Measurements from ENCODE around the gene MT1A.
A peak's percentile ranks its signal among the peaks of the same experiment; 100 is the strongest.

Gene MT1A

DNA sequence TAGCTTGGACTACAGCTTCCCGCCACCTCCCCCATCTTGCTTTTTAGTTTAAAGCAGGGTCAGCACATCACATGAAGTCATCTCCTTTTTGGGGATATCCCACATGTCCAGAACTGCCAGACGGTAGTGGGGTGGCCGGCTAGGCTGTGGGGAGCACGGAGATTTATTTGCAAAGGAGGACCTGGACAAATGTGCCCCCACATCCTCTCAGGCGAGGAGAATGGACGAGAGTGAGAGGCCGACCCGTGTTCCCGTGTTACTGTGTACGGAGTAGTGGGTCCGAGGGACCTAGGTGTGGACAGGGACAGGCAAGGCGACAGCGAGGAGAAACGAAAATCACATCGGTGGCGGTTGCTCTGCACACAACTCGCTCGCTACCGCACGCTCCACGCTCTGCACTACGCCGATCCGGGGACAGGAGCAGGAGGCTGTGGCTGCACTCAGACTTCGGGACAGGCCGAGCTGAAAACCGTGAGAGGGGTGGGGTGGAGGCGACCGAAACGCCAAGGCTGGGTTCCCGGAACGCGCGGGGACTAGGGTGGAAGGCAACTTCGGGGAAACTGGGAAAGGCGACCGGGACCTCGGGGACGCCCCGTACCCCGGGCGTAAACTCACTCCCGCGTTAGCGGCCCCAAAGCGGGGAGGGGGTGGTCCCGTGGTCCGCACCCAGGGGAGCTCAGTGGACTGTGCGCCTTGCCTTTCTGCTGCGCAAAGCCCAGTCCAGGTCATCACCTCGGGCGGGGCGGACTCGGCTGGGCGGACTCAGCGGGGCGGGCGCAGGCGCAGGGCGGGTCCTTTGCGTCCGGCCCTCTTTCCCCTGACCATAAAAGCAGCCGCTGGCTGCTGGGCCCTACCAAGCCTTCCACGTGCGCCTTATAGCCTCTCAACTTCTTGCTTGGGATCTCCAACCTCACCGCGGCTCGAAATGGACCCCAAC lies at the start of gene MT1A:
TSS of gene MT1A (plus strand) at position 853 of the 937 bp plus-strand sequence. CDS start at position 926, 73 bp downstream.
- peaks cover 98% of the 10 kb centered on the region for H3K27me3 ChIP-seq (ENCODE audit: insufficient read depth, low read length)
- H3K4me1 ChIP-seq (ENCODE audit: insufficient read depth, low read length), result peaks cover 2% of the 10 kb centered on the region
- H3K9me3 ChIP-seq (ENCODE audit: low read length), result no peaks in the 10 kb centered on the region
- no peak within 1 kb of the TSS for H2AFZ ChIP-seq (ENCODE audit: low read depth, low read length)
- H3K36me3 ChIP-seq (ENCODE audit: insufficient read depth, low read length), result no peaks in the 10 kb centered on the region
- H3K4me3 ChIP-seq (ENCODE audit: low read length), result peak within 1 kb of the TSS; percentile 21

DNA sequence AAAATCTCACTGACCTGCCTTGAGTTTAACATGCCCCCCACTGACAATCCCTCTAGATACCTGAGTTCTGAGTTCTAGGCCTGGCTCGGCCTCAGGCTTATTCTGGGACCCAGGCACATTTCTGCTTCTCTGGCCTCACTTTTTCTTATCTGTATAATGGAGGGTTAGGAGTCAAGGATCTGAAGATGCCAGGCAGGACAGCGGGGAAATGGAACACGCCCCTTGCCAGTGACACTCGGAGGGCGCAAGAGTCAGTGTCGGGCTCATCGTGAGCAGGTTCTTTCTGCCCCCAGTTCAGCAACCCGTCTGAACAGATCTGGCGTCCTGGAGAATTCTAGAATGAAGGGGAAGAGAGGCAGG lies 49.7 kb upstream of the MT1A start:
- peaks cover 47% of the 10 kb centered on the region for H3K27me3 ChIP-seq (ENCODE audit: insufficient read depth, low read length)
- H3K4me1 ChIP-seq (ENCODE audit: insufficient read depth, low read length), result peaks cover 9% of the 10 kb centered on the region
- H3K36me3 ChIP-seq (ENCODE audit: insufficient read depth, low read length), result no peaks in the 10 kb centered on the region
- peak overlapping the region; percentile 44 for H2AFZ ChIP-seq (ENCODE audit: low read depth, low read length)
- peak overlapping the region; percentile 36 for H3K4me3 ChIP-seq (ENCODE audit: low read length)
- no peaks in the 10 kb centered on the region for H3K9me3 ChIP-seq (ENCODE audit: low read length)

DNA sequence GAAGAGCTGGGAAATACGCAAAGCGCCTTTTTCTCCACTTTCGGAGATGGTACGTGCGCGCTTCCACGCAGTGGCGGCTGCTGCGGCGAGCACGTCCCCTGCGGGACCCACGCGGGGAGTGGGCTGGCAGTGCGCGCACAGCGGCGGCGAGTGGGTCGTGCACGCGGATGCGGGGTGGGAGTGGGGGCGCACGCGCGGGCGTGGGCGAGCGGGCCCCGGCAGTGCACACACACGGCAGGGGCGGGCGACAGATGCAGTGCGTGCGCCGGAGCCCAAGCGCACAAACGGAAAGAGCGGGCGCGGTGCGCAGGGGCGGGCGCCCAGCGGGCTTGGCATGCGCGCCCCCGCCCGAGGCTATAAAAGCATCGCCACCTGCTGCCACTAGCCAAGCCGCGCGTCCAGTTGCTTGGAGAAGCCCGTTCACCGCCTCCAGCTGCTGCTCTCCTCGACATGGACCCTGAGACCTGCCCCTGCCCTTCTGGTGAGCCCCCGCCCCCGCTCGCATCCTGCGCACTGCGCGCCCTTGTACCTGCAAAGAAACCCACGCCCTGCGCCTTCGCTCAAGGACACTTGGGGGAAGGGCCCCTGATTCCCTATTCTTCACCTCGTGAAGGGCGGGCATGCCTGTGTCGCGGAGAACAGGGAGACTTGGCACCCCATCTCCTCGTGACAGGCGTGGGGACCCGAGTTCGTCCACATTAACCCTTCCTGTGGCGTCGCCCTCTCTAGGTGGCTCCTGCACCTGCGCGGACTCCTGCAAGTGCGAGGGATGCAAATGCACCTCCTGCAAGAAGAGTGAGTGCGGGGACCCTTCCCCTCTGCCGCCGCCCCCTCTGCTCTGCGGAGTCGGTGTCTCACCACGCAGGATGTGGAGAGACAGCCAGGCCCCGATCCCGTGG lies 49.1 kb upstream of the MT1A start, which contains the start of gene MT3:
TSS of gene MT3 (plus strand) at position 388 of the 899 bp plus-strand sequence. CDS start at position 451, 63 bp downstream.
- Histone ChIP-seq H2AFZ (ENCODE audit: low read depth, low read length) (peak within 1 kb of the TSS; percentile 44), H3K36me3 (ENCODE audit: insufficient read depth, low read length) (no peaks in the 10 kb centered on the region), H3K4me1 (ENCODE audit: insufficient read depth, low read length) (peaks cover 9% of the 10 kb centered on the region), H3K27me3 (ENCODE audit: insufficient read depth, low read length) (peaks cover 47% of the 10 kb centered on the region), H3K9me3 (ENCODE audit: low read length) (no peaks in the 10 kb centered on the region), H3K4me3 (ENCODE audit: low read length) (peak within 1 kb of the TSS; percentile 36)

DNA sequence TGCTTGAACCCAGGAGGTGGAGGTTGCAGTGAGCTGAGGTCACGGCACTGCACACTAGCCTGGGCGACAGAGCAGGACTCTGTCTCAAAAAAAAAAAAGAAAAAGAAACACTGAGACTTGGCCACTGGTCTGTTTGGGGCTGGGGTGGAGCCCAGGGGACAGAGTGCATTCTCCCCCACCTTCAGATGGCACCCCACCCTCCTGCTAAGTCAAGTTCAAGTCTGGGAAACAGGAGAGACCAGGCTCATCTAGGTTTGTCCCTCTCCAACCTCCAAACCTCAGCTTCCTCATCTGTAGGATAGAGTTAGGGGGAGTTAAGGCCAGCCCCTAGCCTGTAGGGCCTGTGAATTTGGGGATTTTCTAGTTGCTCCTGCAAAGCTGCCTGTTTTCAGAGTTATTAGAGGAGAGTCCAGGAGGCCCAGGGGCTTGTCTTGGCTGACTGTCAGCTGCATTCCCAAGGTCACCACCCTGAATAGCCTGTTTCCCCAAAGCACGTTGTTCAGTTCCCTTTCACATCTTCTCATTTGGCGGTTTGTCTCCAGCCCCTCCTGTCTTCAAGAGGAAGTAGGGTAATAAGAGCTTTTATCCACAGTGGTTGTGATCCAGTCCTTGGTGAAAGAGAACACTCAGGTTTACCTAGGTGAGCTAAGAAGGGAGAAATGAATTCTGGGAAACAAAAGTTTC lies 46.9 kb upstream of the MT1A start:
- Histone ChIP-seq H2AFZ (ENCODE audit: low read depth, low read length) (no peak overlapping the region), H3K36me3 (ENCODE audit: insufficient read depth, low read length) (no peaks in the 10 kb centered on the region), H3K4me1 (ENCODE audit: insufficient read depth, low read length) (peaks cover 9% of the 10 kb centered on the region), H3K9me3 (ENCODE audit: low read length) (no peaks in the 10 kb centered on the region), H3K27me3 (ENCODE audit: insufficient read depth, low read length) (peaks cover 47% of the 10 kb centered on the region), H3K4me3 (ENCODE audit: low read length) (no peak overlapping the region)

DNA sequence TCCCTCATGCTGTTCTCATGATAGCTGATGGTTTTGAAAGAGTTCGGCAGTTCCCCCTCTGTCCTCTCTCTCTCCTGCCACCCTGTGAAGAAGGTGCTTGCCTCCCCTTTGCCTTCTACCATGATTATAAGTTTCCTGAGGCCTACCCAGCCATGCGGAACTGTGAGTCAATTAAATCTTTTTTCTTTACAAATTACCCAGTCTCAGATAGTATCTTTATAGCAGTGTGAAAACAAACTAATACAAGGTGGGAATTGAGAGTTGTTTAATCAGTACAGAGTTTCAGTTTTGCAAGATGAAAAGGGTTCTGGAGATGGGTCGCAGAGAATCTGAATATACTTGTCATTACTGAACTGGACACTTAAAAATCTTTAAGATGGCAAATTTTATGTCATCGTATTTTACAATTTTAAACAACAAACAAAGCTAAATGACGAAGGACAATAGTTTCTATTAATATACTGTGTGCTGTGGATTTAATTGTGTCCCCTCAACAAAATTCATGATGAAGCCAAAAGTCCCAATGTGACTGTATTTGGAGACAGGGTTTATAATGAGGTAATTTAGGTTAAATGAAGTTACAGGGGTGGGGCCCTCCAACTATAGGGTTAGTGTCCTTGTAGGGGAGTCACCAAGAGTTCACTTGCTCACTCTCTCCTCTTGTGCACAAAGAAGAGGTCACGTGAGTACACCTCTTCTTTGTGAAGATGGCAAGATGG lies 44.7 kb upstream of the MT1A start:
- H3K4me3 ChIP-seq (ENCODE audit: low read length), result no peak overlapping the region
- H3K4me1 ChIP-seq (ENCODE audit: insufficient read depth, low read length), result peaks cover 9% of the 10 kb centered on the region
- H2AFZ ChIP-seq (ENCODE audit: low read depth, low read length), result no peak overlapping the region
- peaks cover 30% of the 10 kb centered on the region for H3K27me3 ChIP-seq (ENCODE audit: insufficient read depth, low read length)
- no peaks in the 10 kb centered on the region for H3K36me3 ChIP-seq (ENCODE audit: insufficient read depth, low read length)
- H3K9me3 ChIP-seq (ENCODE audit: low read length), result no peaks in the 10 kb centered on the region

DNA sequence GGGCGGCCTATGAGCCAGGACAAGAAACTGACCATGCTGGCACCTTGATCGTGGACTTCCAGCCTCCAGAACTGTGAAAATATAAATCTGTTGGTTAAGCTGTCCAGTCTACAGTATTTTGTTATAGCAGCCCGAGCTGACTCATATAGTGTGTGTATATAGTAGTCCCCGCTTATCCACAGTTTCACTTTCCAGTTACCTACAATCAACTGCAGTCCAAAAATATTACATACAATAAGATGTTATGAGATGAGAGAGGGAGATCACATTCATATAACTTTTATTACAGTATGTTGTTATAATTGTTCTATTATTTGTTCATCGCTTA lies 44.2 kb upstream of the MT1A start:
- Histone ChIP-seq H3K36me3 (ENCODE audit: insufficient read depth, low read length) (no peaks in the 10 kb centered on the region), H3K4me1 (ENCODE audit: insufficient read depth, low read length) (peaks cover 5% of the 10 kb centered on the region), H3K4me3 (ENCODE audit: low read length) (no peak overlapping the region), H2AFZ (ENCODE audit: low read depth, low read length) (no peak overlapping the region), H3K27me3 (ENCODE audit: insufficient read depth, low read length) (peaks cover 24% of the 10 kb centered on the region), H3K9me3 (ENCODE audit: low read length) (no peaks in the 10 kb centered on the region)

DNA sequence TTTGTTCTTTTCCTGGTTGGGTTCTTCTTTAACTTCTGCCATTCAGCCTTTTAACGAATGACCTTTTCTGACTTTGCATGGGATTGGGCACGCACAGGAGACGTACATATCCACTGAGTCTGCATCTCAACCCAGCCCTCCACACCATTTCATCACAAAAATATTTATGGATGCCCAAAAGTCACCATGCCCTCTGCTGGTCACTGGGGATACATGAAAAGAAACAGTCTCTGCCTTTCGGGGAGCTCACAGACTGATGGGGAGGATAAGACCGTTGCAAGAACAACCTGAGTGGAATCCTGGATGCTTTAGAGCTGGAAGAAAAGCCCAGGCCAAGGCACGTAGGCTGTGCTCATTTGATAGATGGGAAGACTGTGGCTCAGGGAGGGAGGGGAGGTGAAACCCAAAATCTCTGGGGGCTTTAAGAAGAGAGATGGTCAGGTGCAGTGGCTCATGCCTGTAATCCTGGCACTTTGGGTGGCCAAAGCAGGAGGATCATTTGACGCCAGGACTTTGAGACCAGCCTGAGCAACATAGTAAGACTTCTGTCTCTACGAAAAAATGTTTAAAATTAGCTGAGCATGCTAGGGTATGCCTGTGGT lies 38.0 kb upstream of the MT1A start:
- H2AFZ ChIP-seq (ENCODE audit: low read depth, low read length), result no peak overlapping the region
- H3K4me3 ChIP-seq (ENCODE audit: low read length), result no peak overlapping the region
- H3K9me3 ChIP-seq (ENCODE audit: low read length), result no peaks in the 10 kb centered on the region
- no peaks in the 10 kb centered on the region for H3K36me3 ChIP-seq (ENCODE audit: insufficient read depth, low read length)
- H3K4me1 ChIP-seq (ENCODE audit: insufficient read depth, low read length), result no peaks in the 10 kb centered on the region
- peaks cover 5% of the 10 kb centered on the region for H3K27me3 ChIP-seq (ENCODE audit: insufficient read depth, low read length)

DNA sequence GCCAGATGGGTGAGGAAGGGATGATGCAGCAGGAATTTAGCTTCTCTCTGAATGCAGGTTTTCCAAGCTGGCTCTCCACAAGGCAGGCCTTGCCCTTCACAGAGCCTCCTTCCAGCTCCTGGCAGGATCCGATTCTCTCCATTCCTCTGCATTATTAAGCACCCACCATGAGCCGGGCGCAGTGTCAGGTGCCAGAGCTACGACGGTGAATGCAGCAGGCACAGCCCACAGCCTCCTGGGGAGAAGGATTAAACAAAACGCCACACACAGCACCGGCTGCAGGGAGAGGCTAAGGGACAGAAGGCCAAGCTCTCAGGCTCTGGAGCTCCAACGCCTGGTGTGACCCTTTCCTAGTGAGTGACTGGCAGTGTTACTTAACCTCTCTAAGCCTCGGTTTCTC lies 37.1 kb upstream of the MT1A start:
- H2AFZ ChIP-seq (ENCODE audit: low read depth, low read length), result no peak overlapping the region
- H3K4me3 ChIP-seq (ENCODE audit: low read length), result no peak overlapping the region
- no peaks in the 10 kb centered on the region for H3K36me3 ChIP-seq (ENCODE audit: insufficient read depth, low read length)
- H3K4me1 ChIP-seq (ENCODE audit: insufficient read depth, low read length), result no peaks in the 10 kb centered on the region
- H3K9me3 ChIP-seq (ENCODE audit: low read length), result no peaks in the 10 kb centered on the region
- H3K27me3 ChIP-seq (ENCODE audit: insufficient read depth, low read length), result peaks cover 5% of the 10 kb centered on the region

DNA sequence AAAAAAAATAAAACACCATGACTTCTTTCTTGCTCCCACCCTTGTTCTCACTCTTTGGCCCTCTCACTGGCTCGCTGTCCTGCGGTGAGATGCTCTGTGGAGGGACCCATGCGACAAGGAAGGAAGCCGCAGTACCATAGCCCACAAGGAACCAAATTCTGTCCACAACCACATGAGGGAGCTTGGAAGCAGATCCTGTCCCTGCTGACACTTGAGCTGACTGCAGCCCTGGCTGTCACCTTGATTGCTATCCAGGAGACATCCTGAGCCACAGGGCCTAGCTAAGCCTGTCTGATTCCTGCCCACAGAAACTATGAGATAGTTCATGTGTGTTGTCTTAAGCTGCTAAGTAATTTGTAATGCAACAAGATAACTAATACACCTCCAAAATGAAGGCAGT lies 34.9 kb upstream of the MT1A start:
- H3K36me3 ChIP-seq (ENCODE audit: insufficient read depth, low read length), result no peaks in the 10 kb centered on the region
- no peak overlapping the region for H2AFZ ChIP-seq (ENCODE audit: low read depth, low read length)
- H3K4me1 ChIP-seq (ENCODE audit: insufficient read depth, low read length), result peaks cover 8% of the 10 kb centered on the region
- no peaks in the 10 kb centered on the region for H3K9me3 ChIP-seq (ENCODE audit: low read length)
- H3K4me3 ChIP-seq (ENCODE audit: low read length), result no peak overlapping the region
- peaks cover 17% of the 10 kb centered on the region for H3K27me3 ChIP-seq (ENCODE audit: insufficient read depth, low read length)

DNA sequence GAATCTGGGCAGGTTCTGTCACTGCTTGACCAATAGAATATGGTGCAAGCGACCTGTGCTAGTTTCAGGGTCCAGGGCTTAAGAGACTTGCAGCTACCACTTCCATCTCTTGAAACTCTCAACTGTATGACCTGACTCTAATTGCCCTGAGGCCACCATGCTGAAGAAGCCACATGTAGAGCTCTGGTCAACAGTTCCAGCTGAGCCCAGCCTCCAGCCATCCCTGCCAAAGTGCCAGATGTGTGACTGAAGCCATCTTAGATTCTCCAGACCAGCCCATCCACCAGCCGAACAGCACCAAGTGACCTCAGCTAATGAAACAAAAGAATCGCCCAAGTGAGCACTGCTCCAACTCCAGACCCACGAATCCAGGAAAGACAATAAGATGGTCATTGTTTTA lies 33.5 kb upstream of the MT1A start:
- no peak overlapping the region for H3K4me3 ChIP-seq (ENCODE audit: low read length)

DNA sequence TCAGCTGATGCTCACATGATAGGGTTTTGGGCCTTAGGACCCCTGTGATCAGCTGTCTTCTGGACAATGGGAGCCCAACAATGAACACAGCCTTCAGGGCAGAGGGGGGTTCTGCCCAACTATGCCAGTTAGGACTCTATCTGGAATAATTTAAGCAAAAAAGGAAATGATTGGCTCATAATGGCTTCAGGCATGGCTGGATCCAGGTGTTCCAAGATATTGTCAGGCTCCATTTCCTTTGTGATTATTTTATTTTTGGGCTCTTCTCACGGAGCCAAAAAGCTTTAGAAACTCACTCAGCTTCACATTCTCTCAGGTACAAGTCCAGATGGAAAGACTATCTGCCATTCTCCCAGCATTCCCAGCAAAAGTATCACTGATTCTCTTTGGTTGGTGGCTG lies 33.0 kb upstream of the MT1A start:
- peaks cover 32% of the 10 kb centered on the region for H3K27me3 ChIP-seq (ENCODE audit: insufficient read depth, low read length)

More for the DNA sequence above, 33.5 kb upstream of the MT1A start:
- H3K9me3 ChIP-seq (ENCODE audit: low read length), result no peaks in the 10 kb centered on the region
- no peak overlapping the region for H2AFZ ChIP-seq (ENCODE audit: low read depth, low read length)
- H3K4me1 ChIP-seq (ENCODE audit: insufficient read depth, low read length), result peaks cover 20% of the 10 kb centered on the region
- H3K27me3 ChIP-seq (ENCODE audit: insufficient read depth, low read length), result peaks cover 27% of the 10 kb centered on the region
- no peaks in the 10 kb centered on the region for H3K36me3 ChIP-seq (ENCODE audit: insufficient read depth, low read length)

DNA sequence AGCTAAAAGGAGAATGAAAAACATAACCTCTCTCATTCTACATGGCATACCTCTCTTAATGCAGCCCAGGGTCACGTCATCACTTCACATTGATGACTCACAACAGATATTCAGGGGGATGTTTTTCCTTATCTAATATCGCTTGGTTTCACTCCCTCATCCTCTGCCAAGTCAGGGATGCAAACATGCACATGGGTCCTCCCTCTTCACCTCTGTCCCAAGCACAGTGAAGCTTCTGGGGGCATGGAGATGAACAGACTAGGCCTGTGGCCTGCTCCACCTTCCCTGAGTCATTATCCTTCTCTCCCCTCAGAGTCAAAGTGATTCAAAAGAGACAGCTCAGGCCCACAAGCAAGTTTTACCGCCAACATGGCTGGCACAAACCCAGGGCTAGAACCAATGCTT lies 32.4 kb upstream of the MT1A start:
- H3K9me3 ChIP-seq (ENCODE audit: low read length), result no peaks in the 10 kb centered on the region
- H2AFZ ChIP-seq (ENCODE audit: low read depth, low read length), result no peak overlapping the region
- no peaks in the 10 kb centered on the region for H3K36me3 ChIP-seq (ENCODE audit: insufficient read depth, low read length)
- peaks cover 24% of the 10 kb centered on the region for H3K4me1 ChIP-seq (ENCODE audit: insufficient read depth, low read length)
- H3K27me3 ChIP-seq (ENCODE audit: insufficient read depth, low read length), result peaks cover 36% of the 10 kb centered on the region
- H3K4me3 ChIP-seq (ENCODE audit: low read length), result no peak overlapping the region

More for the DNA sequence above, 33.0 kb upstream of the MT1A start:
- Histone ChIP-seq H3K4me1 (ENCODE audit: insufficient read depth, low read length) (peaks cover 24% of the 10 kb centered on the region), H3K9me3 (ENCODE audit: low read length) (no peaks in the 10 kb centered on the region), H2AFZ (ENCODE audit: low read depth, low read length) (no peak overlapping the region), H3K36me3 (ENCODE audit: insufficient read depth, low read length) (no peaks in the 10 kb centered on the region), H3K4me3 (ENCODE audit: low read length) (no peak overlapping the region)
